ENCODE results near the gene C2orf72.
"Not testable (repeated sequence)": the region's sequence is repeated elsewhere in the genome, so short reads cannot be mapped to it uniquely, and the experiment has no call there.

The C2orf72 gene

GRCh38 chr2:231013820-231014219, 23.5 kb upstream of the C2orf72 start:
- no peak for DNase-seq (ENCODE audit: low read depth in 2 of 3, low spot score in 2 of 3)

- DNase-seq (ENCODE audit: low read depth in 2 of 3, low spot score in 2 of 3): no peak
These were observed 21.8 kb upstream of the C2orf72 start for GRCh38 chr2:231015478-231015877.

- DNase-seq (ENCODE audit: low read depth in 2 of 3, low spot score in 2 of 3): no peak
These were observed 21.4 kb upstream of the C2orf72 start for GRCh38 chr2:231015926-231016325.

GRCh38 chr2:231016566-231017230, 20.6 kb upstream of the C2orf72 start:
- no peak for DNase-seq (ENCODE audit: low read depth in 2 of 3, low spot score in 2 of 3)

- no peak for DNase-seq (ENCODE audit: low read depth in 2 of 3, low spot score in 2 of 3)
These were observed 20.1 kb upstream of the C2orf72 start for GRCh38 chr2:231017231-231017598.

- DNase-seq (ENCODE audit: low read depth in 2 of 3, low spot score in 2 of 3): no peak
These were observed 19.1 kb upstream of the C2orf72 start for GRCh38 chr2:231018184-231018583.

- DNase-seq (ENCODE audit: low read depth in 2 of 3, low spot score in 2 of 3): not testable (repeated sequence)
These were observed 12.3 kb upstream of the C2orf72 start for GRCh38 chr2:231025059-231025458.

- DNase-seq (ENCODE audit: low read depth in 2 of 3, low spot score in 2 of 3): no peak
These were observed 8.4 kb upstream of the C2orf72 start for GRCh38 chr2:231028889-231029288.

- no peak for DNase-seq (ENCODE audit: low read depth in 2 of 3, low spot score in 2 of 3)
These were observed 7.8 kb upstream of the C2orf72 start for GRCh38 chr2:231029563-231029962.

GRCh38 chr2:231030725-231031124, 6.6 kb upstream of the C2orf72 start:
- no peak for DNase-seq (ENCODE audit: low read depth in 2 of 3, low spot score in 2 of 3)

GRCh38 chr2:231032575-231033140, 4.7 kb upstream of the C2orf72 start:
- DNase-seq (ENCODE audit: low read depth in 2 of 3, low spot score in 2 of 3): no peak

GRCh38 chr2:231033147-231034132, 3.9 kb upstream of the C2orf72 start:
- DNase-seq (ENCODE audit: low read depth in 2 of 3, low spot score in 2 of 3): no peak

- DNase-seq (ENCODE audit: low read depth in 2 of 3, low spot score in 2 of 3): no peak
These were observed 2.9 kb upstream of the C2orf72 start for GRCh38 chr2:231034291-231034882.

GRCh38 chr2:231036131-231036530, 1.2 kb upstream of the C2orf72 start:
- no peak for DNase-seq (ENCODE audit: low read depth in 2 of 3, low spot score in 2 of 3)

- DNase-seq (ENCODE audit: low read depth in 2 of 3, low spot score in 2 of 3): no peak
These were observed 681 bp upstream of the C2orf72 start for GRCh38 chr2:231036578-231037106.

- DNase-seq (ENCODE audit: low read depth in 2 of 3, low spot score in 2 of 3): no peak
These were observed 584 bp downstream of the C2orf72 start for GRCh38 chr2:231037731-231038482.

- DNase-seq (ENCODE audit: low read depth in 2 of 3, low spot score in 2 of 3): no peak
These were observed 1.4 kb downstream of the C2orf72 start for GRCh38 chr2:231038483-231039293.

GRCh38 chr2:231039294-231039664, 2.0 kb downstream of the C2orf72 start:
- DNase-seq (ENCODE audit: low read depth in 2 of 3, low spot score in 2 of 3): no peak

GRCh38 chr2:231039821-231040364, 2.6 kb downstream of the C2orf72 start:
- no peak for DNase-seq (ENCODE audit: low read depth in 2 of 3, low spot score in 2 of 3)
